ENCODE measurements around the gene FZD10.

The FZD10 gene, protein sequence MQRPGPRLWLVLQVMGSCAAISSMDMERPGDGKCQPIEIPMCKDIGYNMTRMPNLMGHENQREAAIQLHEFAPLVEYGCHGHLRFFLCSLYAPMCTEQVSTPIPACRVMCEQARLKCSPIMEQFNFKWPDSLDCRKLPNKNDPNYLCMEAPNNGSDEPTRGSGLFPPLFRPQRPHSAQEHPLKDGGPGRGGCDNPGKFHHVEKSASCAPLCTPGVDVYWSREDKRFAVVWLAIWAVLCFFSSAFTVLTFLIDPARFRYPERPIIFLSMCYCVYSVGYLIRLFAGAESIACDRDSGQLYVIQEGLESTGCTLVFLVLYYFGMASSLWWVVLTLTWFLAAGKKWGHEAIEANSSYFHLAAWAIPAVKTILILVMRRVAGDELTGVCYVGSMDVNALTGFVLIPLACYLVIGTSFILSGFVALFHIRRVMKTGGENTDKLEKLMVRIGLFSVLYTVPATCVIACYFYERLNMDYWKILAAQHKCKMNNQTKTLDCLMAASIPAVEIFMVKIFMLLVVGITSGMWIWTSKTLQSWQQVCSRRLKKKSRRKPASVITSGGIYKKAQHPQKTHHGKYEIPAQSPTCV

DNA sequence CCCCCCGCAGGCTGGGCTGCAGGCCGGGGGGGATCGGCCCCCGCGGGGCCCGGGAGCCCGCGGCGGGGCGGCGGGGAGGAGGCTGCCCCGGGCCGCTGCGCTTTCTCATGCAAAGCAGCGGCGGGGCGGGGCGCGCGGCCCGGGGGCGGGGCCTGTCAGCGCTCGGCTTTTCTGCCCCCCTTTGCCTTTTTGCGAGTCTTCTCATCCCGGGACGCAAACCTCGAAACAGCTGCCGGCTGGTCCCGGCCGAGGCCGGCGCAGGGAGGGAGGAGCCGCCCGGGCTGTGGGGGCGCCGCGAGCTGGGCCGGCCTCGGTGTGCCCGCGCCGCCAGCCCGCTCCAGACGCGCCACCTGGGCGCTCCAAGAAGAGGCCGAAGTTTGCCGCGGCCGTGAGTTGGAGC is at the start of gene FZD10:
Gene FZD10, plus strand, starts transcription at position 198 of the 400 bp plus-strand sequence. CDS start 479 bp downstream, outside the sequence.
- DNase-seq, result no peak

GRCh38 chr12:130114952-130115351 is 47.3 kb upstream of the FZD10 start:
- DNase-seq, result no peak

DNA sequence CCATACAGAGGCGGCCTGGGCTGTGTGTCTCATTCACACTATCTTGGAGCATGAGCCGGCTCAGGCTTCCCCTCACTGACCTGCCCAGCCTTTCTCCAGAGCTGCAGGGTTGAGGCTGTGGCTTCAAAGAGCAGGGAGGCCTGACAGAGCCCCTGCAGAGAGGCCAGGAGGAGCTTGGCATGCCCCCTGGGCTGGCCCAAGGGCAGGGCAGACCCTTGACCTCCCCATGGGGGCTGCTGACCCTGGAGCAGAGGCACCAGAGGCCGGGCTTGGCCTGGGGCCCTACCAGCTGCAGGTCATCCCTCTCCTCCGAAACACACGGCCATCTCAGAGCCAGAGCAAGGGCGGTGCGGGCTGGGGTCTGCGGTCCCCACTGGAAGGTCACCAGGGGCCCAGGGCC is 46.6 kb upstream of the FZD10 start:
- DNase-seq, result no peak

DNA sequence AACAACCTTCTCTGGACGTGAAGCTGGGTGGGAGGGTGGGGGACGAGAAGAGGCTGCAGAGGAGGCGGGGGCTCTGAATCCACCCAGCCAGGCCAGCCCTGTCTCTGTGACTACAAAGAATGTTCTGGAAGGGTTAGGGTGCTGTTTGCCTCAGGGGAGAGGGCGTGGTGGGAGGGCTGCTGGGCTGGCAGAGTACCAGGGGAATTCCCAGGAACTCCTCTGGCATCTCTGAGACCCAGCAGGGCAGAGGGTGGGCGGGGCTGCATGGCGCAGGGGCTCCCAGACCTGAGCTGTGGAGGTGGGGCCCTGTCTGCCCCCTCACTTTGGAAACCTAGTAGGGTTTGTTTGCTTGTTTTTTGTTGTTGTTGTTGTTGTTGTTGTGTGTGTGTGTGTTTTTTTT is 45.5 kb upstream of the FZD10 start:
- no peak for DNase-seq

DNA sequence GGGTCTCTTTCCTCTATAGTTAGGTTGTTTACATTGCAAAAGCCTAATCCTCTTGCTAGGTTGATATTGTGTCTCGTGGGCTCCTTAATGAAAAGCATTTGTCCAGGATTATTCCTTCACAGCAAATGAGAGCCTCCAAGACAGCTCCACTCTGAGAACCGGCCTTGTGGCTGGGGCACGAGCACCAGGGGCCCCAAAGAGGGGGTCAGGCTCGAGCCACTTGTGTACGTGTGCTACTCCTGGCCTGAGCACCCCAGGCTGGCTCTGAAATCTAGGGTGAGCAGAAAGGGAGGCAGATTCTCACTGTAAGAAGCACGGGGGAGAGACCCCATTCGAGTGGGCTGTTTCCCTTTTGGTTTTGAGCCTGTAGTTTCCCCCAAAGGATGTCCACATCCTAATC is 45.0 kb upstream of the FZD10 start:
- no peak for DNase-seq

- no peak for DNase-seq
These were observed 44.6 kb upstream of the FZD10 start for GRCh38 chr12:130117701-130118100.

GRCh38 chr12:130118181-130118580 is 44.1 kb upstream of the FZD10 start:
- no peak for DNase-seq

DNA sequence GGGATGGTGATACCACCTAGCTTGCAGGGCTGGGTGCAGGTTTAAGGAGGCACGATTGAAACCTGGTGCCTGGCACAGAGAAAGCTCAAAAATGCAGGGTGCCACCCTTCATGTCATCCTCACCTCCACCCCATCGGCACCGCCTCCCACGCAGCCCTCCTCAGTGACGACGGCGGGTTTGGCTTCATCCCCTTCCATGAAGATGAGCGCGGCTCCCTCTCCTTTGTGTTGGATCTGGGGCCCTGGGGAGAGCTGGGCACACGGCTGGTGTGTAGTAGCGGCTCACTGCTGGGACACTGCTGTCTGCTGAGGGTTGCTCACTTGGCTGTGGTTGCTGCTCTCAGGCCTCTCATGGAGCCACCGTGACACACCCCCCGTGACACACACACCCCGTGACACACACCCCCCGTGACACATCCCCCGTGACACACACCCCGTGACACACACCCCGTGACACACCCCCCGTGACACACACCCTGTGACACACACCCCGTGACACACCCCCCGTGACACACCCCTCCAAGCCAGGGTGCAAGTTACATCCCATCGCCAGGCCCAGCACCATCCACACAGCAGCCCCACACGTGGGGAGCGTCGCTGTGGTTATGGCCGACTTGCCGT is 42.9 kb upstream of the FZD10 start:
- DNase-seq, result no peak

GRCh38 chr12:130120012-130120805 is 42.1 kb upstream of the FZD10 start:
- no peak for DNase-seq

DNA sequence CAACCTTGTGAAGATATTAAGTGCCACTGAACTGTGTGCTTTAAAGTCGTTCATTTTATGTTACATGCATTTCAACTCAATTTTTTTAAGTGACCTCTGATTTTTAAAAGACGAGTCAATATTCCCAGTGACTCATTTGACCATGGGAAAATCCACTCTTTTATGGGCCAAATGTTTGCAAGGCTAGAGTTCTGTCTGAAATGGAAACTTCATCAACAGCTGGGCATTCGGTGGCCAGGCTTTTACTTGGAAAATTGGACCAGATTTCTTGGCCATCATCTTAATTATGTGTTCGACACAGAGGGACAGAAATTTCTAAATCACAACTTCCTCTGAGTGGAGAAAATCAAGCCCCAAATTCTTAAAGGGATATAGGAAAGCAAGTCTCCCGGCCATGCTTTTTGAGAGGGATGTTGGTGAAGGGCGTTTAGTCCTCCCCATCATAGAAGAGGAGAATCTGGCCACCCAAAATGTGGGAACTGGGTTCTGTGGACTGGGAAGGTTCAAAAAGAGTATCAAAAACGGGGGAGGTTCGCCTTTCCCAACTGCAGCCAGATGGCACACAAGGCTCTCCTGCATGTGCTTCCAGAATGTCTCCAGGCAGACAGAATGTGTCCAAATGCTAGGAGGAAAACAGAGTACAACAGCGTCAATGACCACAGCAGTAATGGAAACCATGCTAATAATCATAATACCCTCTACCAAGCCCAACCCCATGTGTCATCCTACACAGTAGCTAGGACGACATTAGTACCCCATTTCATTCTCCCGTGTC is 40.9 kb upstream of the FZD10 start:
- no peak for DNase-seq

DNA sequence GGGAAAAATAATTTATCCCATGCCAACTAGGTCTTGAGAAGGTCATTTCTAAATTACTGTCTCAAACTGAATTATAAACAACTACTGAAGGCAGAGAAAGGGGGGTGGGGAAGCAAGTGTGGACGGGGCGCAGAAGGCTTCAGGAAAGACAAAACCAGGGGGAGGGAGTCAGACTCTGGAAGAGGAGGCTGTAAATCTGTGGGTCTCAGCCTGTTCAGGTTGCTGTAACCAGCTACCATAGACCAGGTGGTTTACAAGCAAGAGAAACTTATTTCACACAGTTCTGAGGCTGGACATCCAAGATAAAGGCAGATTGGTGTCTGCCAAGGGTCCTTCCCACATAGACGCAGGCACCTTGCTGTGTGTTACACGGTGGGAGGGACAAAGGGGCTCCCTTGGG is 39.9 kb upstream of the FZD10 start:
- no peak for DNase-seq

DNA sequence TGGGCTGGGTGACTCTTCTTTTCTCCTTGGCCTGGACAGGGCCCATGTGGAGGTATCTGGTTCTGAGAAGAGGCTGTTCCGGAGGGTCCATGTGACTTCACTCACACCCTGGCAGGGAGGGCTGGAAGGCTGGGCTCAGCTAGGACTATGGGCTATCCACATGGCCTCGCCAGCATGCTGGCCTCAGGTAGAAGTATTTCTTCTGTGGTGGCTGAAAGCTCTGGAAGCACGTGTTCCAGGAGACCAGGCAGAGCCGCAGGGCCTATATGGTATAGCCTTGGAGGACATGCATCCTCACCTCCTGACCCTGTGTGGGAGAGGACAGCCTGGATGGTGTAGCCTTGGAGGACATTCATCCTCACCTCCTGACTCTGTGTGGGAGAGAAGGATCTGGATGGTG is 38.2 kb upstream of the FZD10 start:
- no peak for DNase-seq

DNA sequence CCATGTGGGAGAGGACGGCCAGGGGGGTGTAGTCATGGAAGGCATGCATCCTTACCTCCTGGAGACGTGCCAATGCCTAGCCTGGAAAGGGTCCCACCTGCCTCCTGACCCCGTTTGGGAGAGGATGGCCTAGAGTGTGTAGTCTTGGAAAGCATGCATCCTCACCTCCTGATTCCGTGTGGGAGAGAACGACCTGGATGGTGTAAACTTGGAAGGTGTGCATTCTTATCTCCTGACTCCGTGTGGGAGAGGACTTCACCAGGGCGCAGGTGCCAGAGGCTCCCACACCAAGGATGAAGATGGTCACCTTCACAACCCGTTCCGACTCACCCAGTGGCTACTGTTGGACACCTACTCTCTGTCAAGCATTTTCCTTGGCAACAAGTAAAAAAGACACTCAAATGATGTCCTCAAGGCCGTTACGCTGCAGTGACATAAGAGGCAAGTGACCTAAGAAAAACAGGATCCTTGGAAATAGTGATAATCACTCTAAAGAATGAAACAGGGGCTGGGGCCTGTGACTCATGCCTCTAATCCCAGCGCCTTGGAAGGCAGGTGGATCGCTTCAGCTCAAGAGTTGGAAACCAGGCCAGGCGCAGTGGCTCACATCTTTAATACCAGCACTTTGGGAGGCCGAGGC is 37.5 kb upstream of the FZD10 start:
- DNase-seq, result no peak

DNA sequence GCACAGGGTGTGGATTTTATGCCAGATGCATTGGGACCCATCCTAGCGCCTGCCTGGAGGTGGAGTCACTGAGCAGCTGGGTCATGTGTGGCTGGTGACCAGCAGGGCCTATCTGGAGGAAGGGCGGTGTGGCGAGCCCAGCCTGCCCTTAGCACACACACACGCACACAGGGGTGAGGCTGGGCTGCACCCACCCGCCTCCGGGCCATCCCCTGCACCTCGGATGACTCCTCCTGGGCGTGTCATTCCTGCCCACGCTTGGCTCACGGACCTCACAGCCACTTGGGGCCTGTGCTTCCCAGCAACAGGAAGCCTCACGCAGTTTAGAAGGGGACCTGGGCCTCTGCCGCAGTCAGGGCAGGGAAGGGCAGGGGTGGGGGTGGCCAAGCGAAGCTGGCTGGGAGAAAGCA is 36.2 kb upstream of the FZD10 start:
- DNase-seq, result no peak

- DNase-seq, result no peak
These were observed 34.7 kb upstream of the FZD10 start for GRCh38 chr12:130127532-130127911.

DNA sequence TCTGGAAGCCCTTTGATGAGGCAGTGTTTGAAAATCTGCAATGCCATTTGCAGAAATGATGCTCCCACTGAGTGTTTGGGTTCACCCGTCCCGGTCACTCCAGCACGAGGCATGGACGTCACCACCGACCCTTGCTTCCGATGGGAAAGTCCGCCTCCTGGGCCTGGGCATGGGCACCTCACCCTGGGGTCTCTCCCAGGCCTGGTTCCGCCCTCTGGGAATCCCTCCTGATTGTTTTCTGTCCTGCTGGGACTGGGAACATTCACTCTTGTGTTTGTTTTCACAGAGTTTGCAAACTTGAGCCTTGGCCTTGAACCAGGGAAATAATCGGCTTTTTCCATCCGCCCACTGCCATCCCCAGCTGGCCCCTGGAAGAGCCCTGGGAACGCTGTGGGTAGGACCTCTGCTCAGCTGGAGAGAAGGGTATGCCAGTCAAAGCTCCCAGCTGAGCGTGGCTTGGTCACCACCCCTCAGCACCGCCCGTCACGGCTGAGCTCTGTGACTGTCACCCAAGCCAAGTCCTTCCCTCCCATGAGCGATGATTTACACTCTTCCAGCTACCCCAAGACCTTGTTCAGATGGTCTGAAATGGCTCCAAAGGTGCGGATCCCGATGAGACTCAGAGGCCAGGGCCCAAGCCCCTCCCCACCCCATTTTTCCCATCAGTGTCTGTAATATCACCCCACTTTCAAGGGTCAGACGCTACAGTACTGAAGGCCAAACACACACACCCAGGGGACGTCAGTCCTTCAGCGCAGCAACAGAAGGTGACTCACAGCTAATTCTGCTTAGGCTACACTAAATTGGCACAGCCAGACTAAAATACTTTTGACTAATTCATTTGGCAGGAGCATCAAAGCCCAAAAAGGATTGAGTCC is 34.1 kb upstream of the FZD10 start:
- no peak for DNase-seq

- DNase-seq, result no peak
These were observed 33.2 kb upstream of the FZD10 start for GRCh38 chr12:130128790-130129735.

GRCh38 chr12:130130346-130130745 is 31.9 kb upstream of the FZD10 start:
- no peak for DNase-seq

DNA sequence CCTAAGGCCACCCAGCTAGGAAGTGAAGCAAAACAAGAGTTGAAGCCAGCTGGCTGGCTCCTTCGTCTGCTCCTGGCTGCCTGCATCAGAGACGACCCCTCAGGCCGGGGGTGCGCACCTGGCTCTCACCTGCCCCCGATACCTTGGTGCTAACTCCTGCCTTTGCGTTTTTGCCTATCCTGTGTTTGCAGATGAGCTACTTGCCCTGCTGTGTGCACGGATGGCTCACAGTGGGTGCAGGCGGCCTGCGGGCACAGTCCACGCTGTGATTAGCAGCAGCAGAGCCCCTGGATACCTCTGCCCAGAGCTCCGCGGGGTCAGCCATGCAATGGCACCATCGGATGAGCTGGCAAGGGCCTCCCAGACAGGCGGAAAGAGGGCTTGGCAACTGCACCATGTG is 31.2 kb upstream of the FZD10 start:
- no peak for DNase-seq

DNA sequence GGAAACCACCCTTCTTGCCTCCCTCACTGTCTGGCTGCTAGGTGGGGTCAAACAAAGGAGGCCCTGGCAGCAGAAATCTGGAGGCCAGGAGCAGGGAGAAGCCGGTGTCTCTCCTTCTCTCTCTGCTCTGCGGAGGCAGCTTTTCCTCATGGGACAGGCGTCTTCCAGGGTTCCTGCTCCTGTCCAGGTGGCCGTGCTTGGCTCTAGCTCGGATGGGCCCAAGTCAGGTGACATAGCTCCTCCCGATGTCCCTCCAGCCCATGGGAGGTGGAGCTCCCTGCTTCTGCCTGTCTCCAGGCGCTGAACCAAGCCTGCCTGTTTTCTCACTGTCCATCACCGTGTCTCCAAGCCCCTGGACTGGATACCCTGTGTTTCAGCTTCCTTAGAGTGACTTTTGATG is 30.5 kb upstream of the FZD10 start:
- no peak for DNase-seq
